HFFc6 (cell line): Measurements from ENCODE around the gene CTDSP2. TPM values are rescaled to one million over a fixed set of nuclear protein-coding genes. Genes with fewer than 3 reads are reported as not detected.
A peak's percentile ranks its signal among the peaks of the same experiment; 100 is the strongest.
"Not testable (repeated sequence)": the region's sequence is repeated elsewhere in the genome, so short reads cannot be mapped to it uniquely, and the experiment has no call there.

Experiments used
- DNase-seq: peaks from one replicate; pipeline ENCODE4 v3.0.0-alpha.2; 2018
- H3K27ac Mint-ChIP-seq: 2 replicates; pipeline ENCODE4 v1.8.0; 2020; ENCODE audit warnings: mild to moderate bottlenecking, mixed read lengths
- H3K27me3 Mint-ChIP-seq: 2 replicates; pipeline ENCODE4 v1.8.0; 2021; ENCODE audit warnings: mild to moderate bottlenecking, moderate library complexity, mixed read lengths; ENCODE audit not compliant: insufficient read depth
- H3K36me3 Mint-ChIP-seq: 2 replicates; pipeline ENCODE4 v1.8.0; 2021; ENCODE audit warnings: low read depth, mixed read lengths
- H3K4me1 Mint-ChIP-seq: 2 replicates; pipeline ENCODE4 v1.8.0; 2020; ENCODE audit warnings: low read depth, mixed read lengths
- H3K4me3 Mint-ChIP-seq: 2 replicates; pipeline ENCODE4 v1.8.0; 2020; ENCODE audit warnings: mild to moderate bottlenecking, moderate library complexity, mixed read lengths
- H3K9me3 Mint-ChIP-seq: 2 replicates; pipeline ENCODE4 v1.8.0; 2020; ENCODE audit warnings: mild to moderate bottlenecking, mixed read lengths
- total RNA-seq, 6 experiments: library from RNA; stranded (reverse); fragmentation: NEBNext Ultra II Directional; extraction: Animal tissue kit (Norgen Biotek cat#: 25700); gene quantifications; 2 replicates in 1 of 6; 3 replicates in 5 of 6; pipeline ENCODE4 v1.2.3, GENCODE V29; 2021
- TF ChIP-seq, protein P1 (sequence below): fragments of 200-600 bp; sonication (generic); IDR thresholded peaks from 2 replicates; pipeline ENCODE4 v1.5.0; 2021; ENCODE audit warnings: antibody characterized with exemption, mild to moderate bottlenecking

The CTDSP2 gene
- total RNA-seq, 6 experiments from 2014 or later, result 99.2 to 128 (median 111) TPM

DNA sequence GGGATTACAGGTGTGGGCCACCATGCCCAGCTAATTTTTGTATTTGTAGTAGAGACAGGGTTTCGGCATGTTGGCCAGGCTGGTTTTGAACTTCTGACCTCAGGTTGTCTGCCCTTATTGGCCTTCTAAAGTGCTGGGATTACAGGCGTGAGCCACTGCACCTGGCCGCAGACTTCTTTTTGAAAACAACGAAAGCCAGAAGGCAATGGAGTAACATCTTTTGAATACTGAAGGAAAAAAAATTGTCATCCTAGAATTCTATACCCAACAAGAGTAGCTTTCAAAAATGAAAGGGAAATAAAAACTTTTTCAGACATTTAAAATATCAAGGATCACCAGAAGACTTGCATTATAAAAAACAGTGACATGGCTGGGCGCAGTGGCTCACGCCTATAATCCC is 38.7 kb upstream of the CTDSP2 start:
- no peak overlapping the region for H3K27ac Mint-ChIP-seq
- H3K36me3 Mint-ChIP-seq, result no peaks in the 10 kb centered on the region
- peaks cover 54% of the 10 kb centered on the region for H3K4me1 Mint-ChIP-seq
- DNase-seq, result no peak
- TF ChIP-seq, protein P1, sequence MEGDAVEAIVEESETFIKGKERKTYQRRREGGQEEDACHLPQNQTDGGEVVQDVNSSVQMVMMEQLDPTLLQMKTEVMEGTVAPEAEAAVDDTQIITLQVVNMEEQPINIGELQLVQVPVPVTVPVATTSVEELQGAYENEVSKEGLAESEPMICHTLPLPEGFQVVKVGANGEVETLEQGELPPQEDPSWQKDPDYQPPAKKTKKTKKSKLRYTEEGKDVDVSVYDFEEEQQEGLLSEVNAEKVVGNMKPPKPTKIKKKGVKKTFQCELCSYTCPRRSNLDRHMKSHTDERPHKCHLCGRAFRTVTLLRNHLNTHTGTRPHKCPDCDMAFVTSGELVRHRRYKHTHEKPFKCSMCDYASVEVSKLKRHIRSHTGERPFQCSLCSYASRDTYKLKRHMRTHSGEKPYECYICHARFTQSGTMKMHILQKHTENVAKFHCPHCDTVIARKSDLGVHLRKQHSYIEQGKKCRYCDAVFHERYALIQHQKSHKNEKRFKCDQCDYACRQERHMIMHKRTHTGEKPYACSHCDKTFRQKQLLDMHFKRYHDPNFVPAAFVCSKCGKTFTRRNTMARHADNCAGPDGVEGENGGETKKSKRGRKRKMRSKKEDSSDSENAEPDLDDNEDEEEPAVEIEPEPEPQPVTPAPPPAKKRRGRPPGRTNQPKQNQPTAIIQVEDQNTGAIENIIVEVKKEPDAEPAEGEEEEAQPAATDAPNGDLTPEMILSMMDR, result no peak
- H3K9me3 Mint-ChIP-seq, result peaks cover 6% of the 10 kb centered on the region; the same call in 1 of the 2 replicates
- H3K27me3 Mint-ChIP-seq, result peaks cover 1% of the 10 kb centered on the region; the same call in 1 of the 2 replicates
- no peak overlapping the region for H3K4me3 Mint-ChIP-seq

DNA sequence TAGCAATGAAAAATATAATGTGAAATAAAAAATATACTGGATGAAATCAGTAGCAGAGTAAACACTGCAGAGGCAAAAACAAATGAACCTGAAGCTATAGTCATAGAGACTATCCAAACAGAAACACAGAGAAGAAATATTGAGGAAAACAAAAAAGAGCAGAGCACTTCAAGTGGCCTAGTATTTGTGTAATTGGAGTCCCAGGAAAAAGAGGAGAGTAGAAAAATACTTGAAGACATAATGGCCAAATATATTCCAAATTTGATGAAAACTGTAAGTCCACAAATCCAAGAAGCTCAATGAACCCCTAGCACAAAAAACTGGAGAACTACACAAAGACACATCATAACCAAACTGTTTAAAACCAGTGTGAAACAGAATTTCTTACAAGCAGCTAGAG is 37.2 kb upstream of the CTDSP2 start:
- Mint-ChIP-seq H3K9me3 (peaks cover 6% of the 10 kb centered on the region; the same call in 1 of the 2 replicates), H3K4me1 (peaks cover 39% of the 10 kb centered on the region), H3K36me3 (no peaks in the 10 kb centered on the region), H3K27ac (no peak overlapping the region), H3K4me3 (no peak overlapping the region), H3K27me3 (peaks cover 1% of the 10 kb centered on the region; the same call in 1 of the 2 replicates)
- TF ChIP-seq, protein P1, result no peak
- no peak for DNase-seq

GRCh38 chr12:57883057-57883456 is 36.5 kb upstream of the CTDSP2 start:
- H3K27ac Mint-ChIP-seq, result no peak overlapping the region
- no peak for DNase-seq
- H3K27me3 Mint-ChIP-seq, result peaks cover 1% of the 10 kb centered on the region; the same call in 1 of the 2 replicates
- TF ChIP-seq, protein P1, result no peak
- peaks cover 33% of the 10 kb centered on the region for H3K4me1 Mint-ChIP-seq
- H3K4me3 Mint-ChIP-seq, result no peak overlapping the region
- H3K9me3 Mint-ChIP-seq, result peaks cover 6% of the 10 kb centered on the region; the same call in 1 of the 2 replicates
- no peaks in the 10 kb centered on the region for H3K36me3 Mint-ChIP-seq

GRCh38 chr12:57882575-57882974 is 36.0 kb upstream of the CTDSP2 start:
- H3K9me3 Mint-ChIP-seq, result peaks cover 6% of the 10 kb centered on the region; the same call in 1 of the 2 replicates
- no peaks in the 10 kb centered on the region for H3K36me3 Mint-ChIP-seq
- TF ChIP-seq, protein P1, result no peak
- H3K27me3 Mint-ChIP-seq, result peaks cover 1% of the 10 kb centered on the region; the same call in 1 of the 2 replicates
- H3K4me1 Mint-ChIP-seq, result peaks cover 28% of the 10 kb centered on the region
- no peak for DNase-seq
- H3K4me3 Mint-ChIP-seq, result no peak overlapping the region
- no peak overlapping the region for H3K27ac Mint-ChIP-seq

GRCh38 chr12:57881475-57881874 is 34.9 kb upstream of the CTDSP2 start:
- no peak for DNase-seq
- H3K27me3 Mint-ChIP-seq, result peaks cover 1% of the 10 kb centered on the region; the same call in 1 of the 2 replicates
- H3K4me1 Mint-ChIP-seq, result peaks cover 23% of the 10 kb centered on the region
- TF ChIP-seq, protein P1, result no peak
- no peaks in the 10 kb centered on the region for H3K36me3 Mint-ChIP-seq
- H3K4me3 Mint-ChIP-seq, result 0 out of 2 replicates have a peak overlapping the region, but pooled peaks have one; percentile 4
- H3K9me3 Mint-ChIP-seq, result peaks cover 6% of the 10 kb centered on the region; the same call in 1 of the 2 replicates
- H3K27ac Mint-ChIP-seq, result peak overlapping the region; percentile 69

DNA sequence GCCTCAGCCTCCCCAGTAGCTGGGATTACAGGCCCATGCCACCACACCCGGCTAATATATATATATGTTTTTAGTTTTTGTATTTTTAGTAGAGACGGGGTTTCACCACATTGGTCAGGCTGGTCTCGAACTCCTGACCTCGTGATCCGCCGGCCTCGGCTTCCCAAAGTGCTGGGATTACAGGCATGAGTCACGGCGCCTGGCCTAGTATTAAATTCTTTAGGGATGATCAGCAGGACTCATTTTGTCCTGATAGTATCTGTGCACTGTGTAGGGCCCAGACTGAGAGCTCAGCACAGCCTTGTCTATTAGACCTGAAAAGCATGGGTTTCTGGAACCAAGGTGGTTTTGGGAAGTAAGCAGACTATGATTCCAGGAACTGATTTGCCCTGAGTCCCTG is 34.5 kb upstream of the CTDSP2 start:
- not testable (repeated sequence) for H3K27me3 Mint-ChIP-seq, H3K36me3 Mint-ChIP-seq, H3K9me3 Mint-ChIP-seq, H3K4me3 Mint-ChIP-seq
- Mint-ChIP-seq H3K27ac (peak overlapping the region; percentile 69), H3K4me1 (peaks cover 21% of the 10 kb centered on the region)
- peak; percentile 91 for DNase-seq
